ENCODE measurements around the gene CNTD1.

Gene CNTD1

GRCh38 chr17:42809250-42809649, 10.6 kb downstream of the CNTD1 start:
- H3K4me3 Mint-ChIP-seq, result no peak overlapping the region
- TF ChIP-seq CTCF (IDR thresholded peaks at IDR 0.05; ENCODE audit: unreplicated experiment in 3 of 3), result no peak
- peaks cover 6% of the 10 kb centered on the region for H3K27me3 Mint-ChIP-seq (ENCODE audit: low read depth)
- H3K4me1 Mint-ChIP-seq, result no peaks in the 10 kb centered on the region
- H3K36me3 Mint-ChIP-seq (ENCODE audit: low read depth), result peaks cover 25% of the 10 kb centered on the region
- H3K9me3 Mint-ChIP-seq, result no peaks in the 10 kb centered on the region
- no peak overlapping the region for H3K27ac Mint-ChIP-seq

GRCh38 chr17:42814633-42815399, 16.2 kb downstream of the CNTD1 start:
- H3K4me3 Mint-ChIP-seq, result no peak overlapping the region
- TF ChIP-seq CTCF (IDR thresholded peaks at IDR 0.05; ENCODE audit: unreplicated experiment in 3 of 3), result no peak
- peak overlapping the region in 1 of 3 experiments; percentile 33 for H3K27ac Mint-ChIP-seq
- no peaks in the 10 kb centered on the region for H3K4me1 Mint-ChIP-seq
- H3K36me3 Mint-ChIP-seq (ENCODE audit: low read depth), result peaks cover 64% of the 10 kb centered on the region
- H3K9me3 Mint-ChIP-seq, result no peaks in the 10 kb centered on the region
- no peaks in the 10 kb centered on the region for H3K27me3 Mint-ChIP-seq (ENCODE audit: low read depth)

GRCh38 chr17:42817866-42818265, 19.2 kb downstream of the CNTD1 start:
- Mint-ChIP-seq H3K27me3 (ENCODE audit: low read depth) (no peaks in the 10 kb centered on the region), H3K4me1 (peaks cover 4% of the 10 kb centered on the region), H3K36me3 (ENCODE audit: low read depth) (peaks cover 61% of the 10 kb centered on the region), H3K4me3 (no peak overlapping the region), H3K27ac (no peak overlapping the region), H3K9me3 (no peaks in the 10 kb centered on the region)
- no peak for TF ChIP-seq CTCF (IDR thresholded peaks at IDR 0.05; ENCODE audit: unreplicated experiment in 3 of 3)

- Mint-ChIP-seq H3K36me3 (ENCODE audit: low read depth) (peaks cover 61% of the 10 kb centered on the region), H3K27ac (no peak overlapping the region), H3K27me3 (ENCODE audit: low read depth) (no peaks in the 10 kb centered on the region), H3K4me3 (no peak overlapping the region), H3K4me1 (peaks cover 4% of the 10 kb centered on the region), H3K9me3 (no peaks in the 10 kb centered on the region)
- no peak for TF ChIP-seq CTCF (IDR thresholded peaks at IDR 0.05; ENCODE audit: unreplicated experiment in 3 of 3)
These were observed 19.7 kb downstream of the CNTD1 start for GRCh38 chr17:42818379-42818778.

GRCh38 chr17:42819939-42820535, 21.4 kb downstream of the CNTD1 start:
- peaks cover 14% of the 10 kb centered on the region for H3K4me1 Mint-ChIP-seq
- no peak overlapping the region for H3K27ac Mint-ChIP-seq
- TF ChIP-seq CTCF (IDR thresholded peaks at IDR 0.05; ENCODE audit: unreplicated experiment in 3 of 3), result peak; percentile 58 to 70 (median 65)
- H3K36me3 Mint-ChIP-seq (ENCODE audit: low read depth), result peaks cover 46% of the 10 kb centered on the region
- no peaks in the 10 kb centered on the region for H3K9me3 Mint-ChIP-seq
- peak overlapping the region; percentile 12 to 64 (median 35) for H3K4me3 Mint-ChIP-seq
- H3K27me3 Mint-ChIP-seq (ENCODE audit: low read depth), result peaks cover 3% of the 10 kb centered on the region

All from nephron (organoid).